HG03108 (cell line): ENCODE results near the gene SS18.

Source experiments
- ATAC-seq: cut with Tn5 transposase; IDR thresholded peaks from one replicate; pipeline ENCODE4 v1.9.1; 2021; ENCODE audit warnings: moderate library complexity; ENCODE audit not compliant: unreplicated experiment

Gene SS18

DNA sequence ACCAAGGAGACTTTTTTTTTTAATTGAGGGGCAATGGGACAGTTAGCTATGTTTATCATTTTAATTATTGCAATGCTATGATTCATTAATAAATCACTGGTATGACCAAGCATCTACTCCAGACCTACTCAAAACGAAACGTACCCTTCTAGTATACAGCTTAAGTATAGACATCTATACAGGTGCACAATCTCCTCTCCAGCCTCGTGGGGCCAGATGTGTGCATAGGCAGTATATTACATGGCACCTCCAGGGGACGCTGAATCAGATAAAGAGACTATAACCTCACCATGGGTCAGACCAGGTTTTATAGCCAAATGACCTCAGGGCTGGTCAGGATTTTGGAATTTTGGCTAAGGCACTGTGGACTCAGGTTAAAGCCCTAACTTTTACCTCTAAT is 86.6 kb downstream of the SS18 start:
- ATAC-seq: no peak

DNA sequence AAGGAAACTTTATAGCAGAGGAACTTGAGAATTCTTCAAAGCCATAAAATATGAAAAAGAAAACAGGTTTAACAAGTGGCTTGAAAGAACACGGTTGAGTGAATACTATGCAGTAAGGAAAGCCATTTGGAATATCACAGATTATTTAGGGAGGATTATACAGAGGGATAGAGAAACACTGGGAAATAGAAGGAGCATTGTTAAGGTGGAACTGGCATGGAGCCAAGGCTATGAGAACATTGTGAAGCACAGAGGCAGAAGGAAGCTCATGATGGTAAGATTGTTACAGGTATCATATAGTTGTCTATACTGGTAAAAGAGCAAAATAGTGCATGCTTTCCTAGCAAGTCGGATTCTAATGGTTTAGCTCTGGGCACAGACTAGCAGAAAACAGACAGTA is 87.1 kb downstream of the SS18 start:
- no peak for ATAC-seq

DNA sequence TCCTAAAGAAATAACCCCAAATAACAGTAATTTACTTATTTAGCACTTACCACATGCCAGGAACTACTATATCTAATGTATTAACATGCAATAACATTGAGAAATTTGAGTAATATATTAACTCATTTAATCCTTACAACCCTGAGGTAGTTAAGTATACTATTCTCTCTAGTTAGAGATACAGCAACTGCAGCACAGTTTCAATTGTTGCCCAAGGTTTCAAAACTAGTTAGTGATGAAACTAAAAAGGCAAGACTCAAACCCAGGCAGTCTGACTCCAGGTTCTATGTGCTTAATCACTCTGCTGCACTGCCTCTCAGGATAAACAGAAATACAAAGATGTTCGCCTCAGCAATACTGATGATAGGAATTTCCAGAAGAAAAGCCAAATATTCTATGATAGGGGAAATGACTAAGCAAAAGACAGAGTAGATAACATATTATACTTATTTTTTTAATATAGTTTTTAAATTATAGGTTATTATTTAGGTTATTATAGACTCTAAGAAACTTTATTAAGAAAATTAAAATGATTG is 88.0 kb downstream of the SS18 start:
- no peak for ATAC-seq

- ATAC-seq: no peak
These were observed 92.0 kb downstream of the SS18 start for GRCh38 chr18:25998461-25998860.

DNA sequence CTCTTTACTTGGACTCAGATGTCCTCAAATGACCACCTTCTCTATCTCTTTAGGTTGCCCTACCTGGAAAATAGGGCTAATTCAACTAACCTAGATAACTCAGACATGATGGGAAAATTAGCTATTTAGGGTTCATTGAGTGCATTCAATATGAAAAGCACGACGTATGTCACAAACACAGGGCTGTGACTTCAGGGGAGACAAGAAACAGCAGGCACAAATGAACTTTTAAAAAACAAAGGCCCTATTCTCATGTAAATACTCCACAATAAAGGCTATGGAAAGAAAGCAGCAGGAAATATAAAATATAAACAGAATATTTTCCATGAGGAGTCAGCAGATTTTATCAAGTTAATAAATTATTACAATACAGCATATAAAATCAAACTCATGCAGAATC is 97.8 kb downstream of the SS18 start:
- ATAC-seq: no peak

DNA sequence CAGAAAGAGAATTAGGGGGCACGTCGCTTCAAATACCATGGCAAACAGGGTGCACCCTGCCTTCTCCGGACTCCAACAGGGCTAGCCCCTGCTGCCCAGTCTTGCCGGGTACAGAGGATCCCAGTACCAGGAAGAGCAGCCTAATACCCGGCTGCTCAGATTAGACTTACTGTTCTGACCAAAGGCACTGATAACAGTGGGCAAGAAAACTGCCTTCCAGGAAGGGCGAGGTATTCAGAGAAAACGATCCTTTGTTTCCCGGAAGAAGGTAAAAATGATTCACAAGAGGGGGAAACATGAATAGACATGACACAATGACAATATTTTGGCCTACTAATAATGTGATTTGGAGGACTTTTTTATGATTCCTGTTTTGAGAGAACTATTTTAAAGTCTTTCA is 99.9 kb downstream of the SS18 start:
- no peak for ATAC-seq

GRCh38 chr18:25985707-25986394 is 104.6 kb downstream of the SS18 start:
- ATAC-seq: no peak

DNA sequence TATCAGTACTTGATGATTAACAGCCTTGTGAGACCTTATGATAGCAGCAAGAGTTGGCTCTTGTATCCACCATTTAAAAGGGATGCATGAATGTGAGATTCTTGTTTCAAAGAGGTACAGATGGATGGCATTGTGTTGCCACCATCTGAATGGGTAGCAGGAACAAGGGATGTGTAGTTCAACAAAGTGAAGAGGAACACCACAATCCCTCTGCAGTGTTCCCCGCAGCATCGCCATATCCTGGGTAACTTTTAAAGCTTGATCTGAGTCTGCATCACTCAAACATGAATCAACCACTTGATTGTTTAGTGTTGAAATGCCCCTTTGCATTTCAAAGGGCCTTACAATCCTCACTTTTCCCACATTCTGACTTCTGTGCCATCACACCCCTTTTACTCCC is 106.7 kb downstream of the SS18 start:
- ATAC-seq: no peak

DNA sequence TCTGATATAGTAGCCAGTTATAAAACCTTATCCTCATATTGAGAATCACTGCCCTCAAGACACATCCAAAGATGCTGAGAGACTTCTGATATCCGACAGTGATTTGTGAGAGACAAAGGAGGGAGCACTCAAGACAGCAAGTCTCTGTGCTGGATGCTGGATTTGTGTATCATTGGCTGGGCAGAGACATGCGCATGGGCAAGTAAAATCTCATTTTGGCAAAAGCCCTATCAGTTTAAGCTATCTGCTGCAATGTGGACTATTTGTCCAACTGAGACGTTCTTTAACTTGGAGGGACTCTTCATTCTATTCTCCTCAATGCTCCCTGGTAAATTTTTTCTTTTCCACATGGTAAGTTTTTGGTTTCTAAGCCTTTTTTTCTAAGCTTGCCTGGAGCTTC is 107.5 kb downstream of the SS18 start:
- no peak for ATAC-seq

DNA sequence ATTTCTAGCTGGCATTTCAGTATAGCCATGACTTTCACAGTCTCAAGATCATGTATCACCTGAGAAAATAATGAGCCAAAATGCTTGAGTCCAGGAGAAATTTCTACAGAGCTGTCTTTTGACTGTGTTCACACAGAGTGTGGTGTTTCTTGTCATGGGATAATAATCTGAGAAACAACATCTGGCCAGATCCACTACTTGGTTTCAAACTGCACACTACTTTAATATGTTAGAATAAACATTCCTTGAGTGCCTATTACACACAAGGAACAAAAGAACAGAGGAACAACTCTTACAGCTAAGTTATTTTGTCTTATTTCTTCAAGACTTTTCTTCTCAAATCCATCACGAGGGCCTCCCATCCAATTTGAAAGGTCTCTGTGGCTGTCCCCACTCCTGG is 108.3 kb downstream of the SS18 start:
- no peak for ATAC-seq

DNA sequence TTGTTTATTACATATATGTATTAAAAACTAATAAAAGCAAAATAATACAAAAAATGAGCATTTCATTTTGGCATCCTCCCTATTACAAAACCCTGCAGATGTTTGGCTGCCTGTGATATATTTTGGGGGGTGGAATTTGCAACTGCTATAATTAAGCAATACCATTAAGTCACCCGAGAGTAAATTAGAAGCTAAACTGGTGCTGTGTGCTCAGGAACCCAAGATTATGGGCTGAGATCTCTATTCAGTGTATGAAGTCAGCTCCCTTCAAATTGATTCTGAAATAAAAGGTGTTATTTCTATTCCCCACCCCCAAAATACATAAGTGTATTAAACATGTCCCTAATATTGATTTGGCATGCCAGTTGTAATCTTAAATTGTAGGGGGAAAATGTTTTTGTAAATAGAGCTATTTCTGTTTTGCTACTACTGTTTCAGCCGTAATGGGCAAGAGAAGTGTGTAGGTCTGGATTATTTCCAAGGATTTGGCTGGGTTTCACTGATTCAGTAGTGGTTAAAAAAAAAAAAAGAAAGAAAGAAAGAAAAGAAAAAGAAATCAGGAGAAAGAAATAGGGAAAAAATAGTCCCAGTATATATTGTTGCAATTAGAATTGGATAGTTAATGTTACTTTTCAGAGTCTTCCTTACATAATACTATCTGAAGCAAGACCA is 110.9 kb downstream of the SS18 start:
- ATAC-seq: no peak

DNA sequence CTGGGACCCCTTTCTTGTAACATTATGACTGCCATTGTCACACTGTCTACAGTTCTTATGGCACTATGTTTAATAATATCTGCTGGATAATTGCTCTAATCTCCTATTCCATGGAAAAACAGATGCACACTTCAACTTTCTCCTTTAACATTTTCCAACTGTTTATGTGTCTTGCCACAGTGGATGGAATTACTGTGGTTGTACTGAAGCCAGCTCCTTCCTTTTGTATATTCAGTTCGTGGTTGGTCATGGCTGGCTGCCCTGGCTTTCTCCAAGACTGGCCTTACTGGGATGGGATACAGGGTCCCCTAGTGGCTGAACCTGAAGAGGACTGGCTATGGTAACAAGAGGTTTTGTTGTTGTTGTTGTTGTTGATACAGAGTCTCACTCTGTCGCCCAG is 113.9 kb downstream of the SS18 start:
- ATAC-seq: no peak

DNA sequence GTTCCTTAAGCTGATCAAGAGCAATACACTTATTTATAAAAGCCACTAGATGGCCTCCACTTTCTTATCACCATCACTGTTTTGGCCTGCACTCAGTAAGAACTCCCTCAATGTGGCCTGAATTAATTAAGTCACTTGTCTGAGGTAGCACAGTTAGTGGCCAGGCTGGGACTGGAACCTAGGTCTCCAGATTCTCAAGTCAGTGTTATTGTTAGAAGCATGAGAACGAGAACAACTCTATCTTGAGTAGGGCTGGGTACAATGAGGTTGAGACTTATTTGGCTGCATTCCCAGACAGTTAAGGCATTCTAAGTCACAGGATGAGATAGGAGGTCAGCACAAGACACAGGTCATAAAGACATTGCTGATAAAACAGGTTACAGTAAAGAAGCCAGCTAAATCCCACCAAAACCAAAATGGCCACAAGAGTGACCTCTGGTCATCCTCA is 115.8 kb downstream of the SS18 start:
- ATAC-seq: no peak
